Smooth muscle cell (in vitro differentiated cells): Measurements from ENCODE around the gene RAB40C. TPM values are rescaled to one million over a fixed set of nuclear protein-coding genes. Genes with fewer than 3 reads are reported as not detected.

Experiments
- DNase-seq: peaks from one replicate; lab custom pipeline; 2025; ENCODE audit not compliant: unreplicated experiment; lab: John Stamatoyannopoulos, UW
- H2AFZ ChIP-seq: fragments of 200-600 bp; sonication (generic); 2 replicates; pipeline ENCODE4 v1.6.0; 2016; ENCODE audit warnings: antibody characterized with exemption, low read depth, mild to moderate bottlenecking
- H3F3A ChIP-seq: fragments of 200-600 bp; sonication (generic); 2 replicates; pipeline ENCODE4 v1.6.0; 2017; ENCODE audit warnings: antibody characterized with exemption, low read depth
- H3K27ac ChIP-seq: fragments of 200-600 bp; sonication (generic); 2 replicates; pipeline ENCODE4 v1.5.1; 2016; ENCODE audit warnings: low read depth, mild to moderate bottlenecking
- H3K27me3 ChIP-seq: fragments of 200-600 bp; sonication (generic); 2 replicates; pipeline ENCODE4 v1.6.1; 2016; ENCODE audit warnings: low read depth, mild to moderate bottlenecking
- H3K36me3 ChIP-seq: fragments of 200-600 bp; sonication (generic); 2 replicates; pipeline ENCODE4 v1.5.1; 2016; ENCODE audit warnings: low read depth
- H3K4me1 ChIP-seq: fragments of 200-600 bp; sonication (generic); 2 replicates; pipeline ENCODE4 v1.5.1; 2016; ENCODE audit warnings: low read depth
- H3K4me2 ChIP-seq: fragments of 200-600 bp; sonication (generic); 2 replicates; pipeline ENCODE4 v1.6.0; 2016; ENCODE audit warnings: mild to moderate bottlenecking
- H3K4me3 ChIP-seq: fragments of 200-600 bp; sonication (generic); 2 replicates; pipeline ENCODE4 v1.5.1; 2016; ENCODE audit warnings: mild to moderate bottlenecking
- H3K79me2 ChIP-seq: fragments of 200-600 bp; sonication (generic); 2 replicates; pipeline ENCODE4 v1.6.0; 2016; ENCODE audit warnings: low read depth, mild to moderate bottlenecking
- H3K9ac ChIP-seq: fragments of 200-600 bp; sonication (generic); 2 replicates; pipeline ENCODE4 v1.6.0; 2016; ENCODE audit warnings: low read depth
- H3K9me3 ChIP-seq: fragments of 200-600 bp; sonication (generic); replicated peaks from 2 replicates; pipeline ENCODE4 v1.5.1; 2016; ENCODE audit warnings: low read depth
- H4K20me1 ChIP-seq: fragments of 200-600 bp; sonication (generic); 2 replicates; pipeline ENCODE4 v1.6.0; 2016; ENCODE audit warnings: low read depth
- WGBS: methylation state at CpG from one replicate; pipeline ENCODE4 v1.1.7; 2016; ENCODE audit warnings: low lambda C conversion rate; 5-methylcytosine and 5-hydroxymethylcytosine counted together
- polyA plus RNA-seq: library from polyadenylated mRNA; unstranded; fragments of >200 nt; fragmentation: Nextera tagmentation; extraction: Ambion mirVana; gene quantifications from 2 replicates; pipeline ENCODE4 v1.2.1, GENCODE V29; 2016
- total RNA-seq: library from RNA; depleted of rRNA; stranded (reverse); fragments of >200 nt; gene quantifications from 2 replicates; pipeline ENCODE4 v1.2.3, GENCODE V29; 2014
- TF ChIP-seq, protein P1 (sequence below): fragments of 200-600 bp; sonication (generic); IDR thresholded peaks from 2 replicates; pipeline ENCODE4 v1.5.1; 2017; ENCODE audit warnings: borderline replicate concordance, mild to moderate bottlenecking, antibody characterized with exemption; ENCODE audit not compliant: insufficient read depth, poor library complexity, severe bottlenecking

The RAB40C gene
- total and polyA plus RNA-seq, 2 experiments from 2014 or later = 21.2 to 28.3 TPM

DNA sequence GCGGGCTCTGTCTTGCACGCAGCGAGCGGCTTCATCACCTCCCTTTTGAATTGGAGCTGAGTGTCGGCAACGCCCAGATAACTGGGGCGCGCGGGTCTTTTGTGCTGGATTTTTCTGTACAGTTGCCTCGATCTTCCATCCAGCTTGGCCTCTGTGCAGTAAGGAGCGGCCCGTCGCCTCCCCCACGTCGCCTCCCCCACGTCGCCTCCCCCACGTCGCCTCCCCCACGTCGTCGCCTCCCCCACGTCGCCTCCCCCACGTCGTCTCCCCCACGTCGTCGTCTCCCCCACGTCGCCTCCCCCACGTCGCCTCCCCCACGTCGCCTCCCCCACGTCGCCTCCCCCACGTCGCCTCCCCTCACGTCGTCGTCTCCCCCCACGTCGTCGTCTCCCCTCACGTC lies 45.3 kb upstream of the RAB40C start:
- H2AFZ ChIP-seq = no peak overlapping the region
- no peak overlapping the region for H3K9ac ChIP-seq
- H3K27ac ChIP-seq = no peak overlapping the region
- no peaks in the 10 kb centered on the region for H3F3A ChIP-seq
- no peaks in the 10 kb centered on the region for H3K4me1 ChIP-seq
- no peak for DNase-seq
- H3K4me3 ChIP-seq = no peak overlapping the region
- no peaks in the 10 kb centered on the region for H3K27me3 ChIP-seq
- peaks cover 17% of the 10 kb centered on the region for H3K79me2 ChIP-seq
- 98% methylated on average over 10 of the region's 46 CpGs for WGBS
- peaks cover 74% of the 10 kb centered on the region for H4K20me1 ChIP-seq
- H3K36me3 ChIP-seq = no peaks in the 10 kb centered on the region
- H3K4me2 ChIP-seq = no peak overlapping the region
- TF ChIP-seq, protein P1, sequence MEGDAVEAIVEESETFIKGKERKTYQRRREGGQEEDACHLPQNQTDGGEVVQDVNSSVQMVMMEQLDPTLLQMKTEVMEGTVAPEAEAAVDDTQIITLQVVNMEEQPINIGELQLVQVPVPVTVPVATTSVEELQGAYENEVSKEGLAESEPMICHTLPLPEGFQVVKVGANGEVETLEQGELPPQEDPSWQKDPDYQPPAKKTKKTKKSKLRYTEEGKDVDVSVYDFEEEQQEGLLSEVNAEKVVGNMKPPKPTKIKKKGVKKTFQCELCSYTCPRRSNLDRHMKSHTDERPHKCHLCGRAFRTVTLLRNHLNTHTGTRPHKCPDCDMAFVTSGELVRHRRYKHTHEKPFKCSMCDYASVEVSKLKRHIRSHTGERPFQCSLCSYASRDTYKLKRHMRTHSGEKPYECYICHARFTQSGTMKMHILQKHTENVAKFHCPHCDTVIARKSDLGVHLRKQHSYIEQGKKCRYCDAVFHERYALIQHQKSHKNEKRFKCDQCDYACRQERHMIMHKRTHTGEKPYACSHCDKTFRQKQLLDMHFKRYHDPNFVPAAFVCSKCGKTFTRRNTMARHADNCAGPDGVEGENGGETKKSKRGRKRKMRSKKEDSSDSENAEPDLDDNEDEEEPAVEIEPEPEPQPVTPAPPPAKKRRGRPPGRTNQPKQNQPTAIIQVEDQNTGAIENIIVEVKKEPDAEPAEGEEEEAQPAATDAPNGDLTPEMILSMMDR = no peak
- H3K9me3 ChIP-seq = no peaks in the 10 kb centered on the region

DNA sequence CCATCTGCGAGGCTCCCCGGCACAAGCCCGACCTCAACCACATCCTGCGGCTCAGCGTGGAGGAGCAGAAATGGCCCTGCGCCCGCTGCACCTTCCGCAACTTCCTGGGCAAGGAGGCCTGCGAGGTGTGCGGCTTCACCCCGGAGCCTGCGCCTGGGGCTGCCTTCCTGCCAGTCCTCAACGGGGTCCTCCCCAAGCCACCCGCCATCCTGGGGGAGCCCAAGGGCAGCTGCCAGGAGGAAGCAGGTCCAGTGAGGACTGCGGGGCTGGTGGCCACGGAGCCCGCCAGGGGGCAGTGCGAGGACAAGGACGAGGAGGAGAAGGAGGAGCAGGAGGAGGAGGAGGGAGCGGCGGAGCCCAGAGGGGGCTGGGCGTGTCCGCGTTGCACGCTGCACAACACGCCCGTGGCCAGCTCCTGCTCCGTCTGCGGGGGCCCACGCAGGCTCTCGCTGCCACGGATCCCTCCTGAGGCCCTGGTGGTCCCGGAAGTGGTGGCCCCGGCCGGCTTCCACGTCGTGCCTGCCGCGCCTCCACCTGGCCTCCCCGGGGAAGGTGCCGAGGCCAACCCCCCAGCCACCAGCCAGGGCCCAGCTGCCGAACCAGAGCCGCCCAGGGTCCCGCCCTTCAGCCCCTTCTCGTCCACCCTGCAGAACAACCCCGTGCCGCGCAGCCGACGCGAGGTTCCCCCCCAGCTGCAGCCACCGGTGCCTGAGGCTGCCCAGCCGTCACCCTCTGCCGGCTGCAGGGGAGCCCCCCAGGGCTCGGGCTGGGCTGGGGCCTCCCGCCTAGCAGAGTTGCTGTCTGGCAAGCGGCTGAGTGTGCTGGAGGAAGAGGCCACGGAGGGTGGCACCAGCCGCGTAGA lies 42.7 kb upstream of the RAB40C start:
- Histone ChIP-seq H3K27me3 (no peaks in the 10 kb centered on the region), H3F3A (no peaks in the 10 kb centered on the region), H3K27ac (no peak overlapping the region), H3K79me2 (peaks cover 6% of the 10 kb centered on the region), H3K9me3 (no peaks in the 10 kb centered on the region), H3K4me2 (no peak overlapping the region), H3K36me3 (no peaks in the 10 kb centered on the region), H3K4me3 (no peak overlapping the region), H3K9ac (no peak overlapping the region), H2AFZ (no peak overlapping the region), H4K20me1 (peaks cover 54% of the 10 kb centered on the region), H3K4me1 (no peaks in the 10 kb centered on the region)
- TF ChIP-seq, protein P1 = peak; percentile 46
- DNase-seq = peak; percentile 14
- 90% methylated on average over 52 of the region's 60 CpGs for WGBS

- Histone ChIP-seq H3F3A (no peaks in the 10 kb centered on the region), H3K4me1 (no peaks in the 10 kb centered on the region), H3K27me3 (no peaks in the 10 kb centered on the region), H3K9me3 (no peaks in the 10 kb centered on the region), H2AFZ (no peak overlapping the region), H3K4me3 (no peak overlapping the region), H3K4me2 (no peak overlapping the region), H3K36me3 (no peaks in the 10 kb centered on the region), H3K9ac (no peak overlapping the region), H4K20me1 (peaks cover 40% of the 10 kb centered on the region), H3K79me2 (no peaks in the 10 kb centered on the region), H3K27ac (no peak overlapping the region)
- WGBS = 95% methylated on average over 15 of the region's 21 CpGs
- TF ChIP-seq, protein P1 = no peak
- DNase-seq = no peak
Observed at GRCh38 chr16:548586-548985, 41.3 kb upstream of the RAB40C start.
